Upper lobe of left lung (tissue), 6 donors: ENCODE results near the gene GPR25. TPM values are rescaled to one million over a fixed set of nuclear protein-coding genes. Genes with fewer than 3 reads are reported as not detected.

Source experiments
- ATAC-seq, 2 donors: fragments of 200-7000 bp; cut with Tn5 transposase; one replicate each; pipeline ENCODE4 v1.9.1; 2022; ENCODE audit warnings: mild to moderate bottlenecking in 2 of 2, moderate library complexity in 2 of 2; ENCODE audit not compliant: low FRiP score in 2 of 2
- DNase-seq, 2 donors: peaks; one replicate each; pipeline ENCODE4 v3.0.0-alpha.2; 2019 to 2020
- H3K27ac ChIP-seq, 4 donors: fragments of 200-600 bp; sonication (generic); one replicate each; pipeline ENCODE4 v1.5.1; 2016 to 2019
- H3K27me3 ChIP-seq, 4 donors: fragments of 200-600 bp; sonication (generic); one replicate each; pipeline ENCODE4 v1.5.1; 2017 to 2019
- H3K36me3 ChIP-seq, 4 donors: fragments of 200-600 bp; sonication (generic); one replicate each; pipeline ENCODE4 v1.5.1; 2016 to 2019
- H3K4me1 ChIP-seq, 4 donors: fragments of 200-600 bp; sonication (generic); one replicate each; pipeline ENCODE4 v1.5.1; 2018 to 2019
- H3K4me3 ChIP-seq, 4 donors: fragments of 200-600 bp; sonication (generic); one replicate each; pipeline ENCODE4 v1.5.1; 2017 to 2019; ENCODE audit warnings: mild to moderate bottlenecking in 2 of 4, moderate library complexity in 1 of 4
- H3K9me3 ChIP-seq, 4 donors: fragments of 200-600 bp; sonication (generic); one replicate each; pipeline ENCODE4 v1.5.1; 2018 to 2019
- CTCF ChIP-seq, 6 experiments: fragments of 450-650 bp in 4 of 6; fragments of 200-600 bp in 2 of 6; sonication (generic) in 2 of 6; IDR thresholded peaks; one replicate each; pipeline ENCODE4 v1.5.1; 2016 to 2019; ENCODE audit warnings: antibody characterized with exemption in 6 of 6
- EP300 ChIP-seq, 4 donors: sonication (generic); formaldehyde crosslinking; IDR thresholded peaks; one replicate each; pipeline ENCODE4 v1.5.1; 2017; ENCODE audit warnings: antibody characterized with exemption in 4 of 4, control low read depth in 2 of 4
- POLR2A ChIP-seq, 4 donors: fragments of 450-650 bp; IDR thresholded peaks; one replicate each; pipeline ENCODE4 v1.5.1; 2016 to 2017; ENCODE audit warnings: antibody characterized with exemption in 4 of 4, mild to moderate bottlenecking in 2 of 4
- POLR2AphosphoS5 ChIP-seq, 2 donors: sonication (generic); formaldehyde crosslinking; IDR thresholded peaks; one replicate each; pipeline ENCODE4 v1.5.1; 2017; ENCODE audit warnings: antibody characterized with exemption in 2 of 2
- WGBS, 2 donors: methylation state at CpG; one replicate each; pipeline ENCODE4 v1.1.5; 2017 to 2018; 5-methylcytosine and 5-hydroxymethylcytosine counted together
- total RNA-seq, 6 donors: library from RNA; depleted of rRNA in 4 of 6; stranded (reverse); fragments of >200 nt in 4 of 6; gene quantifications; one replicate each; pipeline versions ENCODE4 v1.1.0 to v1.2.1, GENCODE V29; 2016 to 2021
- donor health status: DM: no; HTN: no; CAD: no; lungs with moderate emphysema.
- donor health status: DM: no; HTN: yes; CAD: no; lungs with severe emphysema.

GPR25 gene
- total RNA-seq, 6 donors from 2014 or later: 0.49 to 0.74 (median 0.54) TPM; not detected in 3

DNA sequence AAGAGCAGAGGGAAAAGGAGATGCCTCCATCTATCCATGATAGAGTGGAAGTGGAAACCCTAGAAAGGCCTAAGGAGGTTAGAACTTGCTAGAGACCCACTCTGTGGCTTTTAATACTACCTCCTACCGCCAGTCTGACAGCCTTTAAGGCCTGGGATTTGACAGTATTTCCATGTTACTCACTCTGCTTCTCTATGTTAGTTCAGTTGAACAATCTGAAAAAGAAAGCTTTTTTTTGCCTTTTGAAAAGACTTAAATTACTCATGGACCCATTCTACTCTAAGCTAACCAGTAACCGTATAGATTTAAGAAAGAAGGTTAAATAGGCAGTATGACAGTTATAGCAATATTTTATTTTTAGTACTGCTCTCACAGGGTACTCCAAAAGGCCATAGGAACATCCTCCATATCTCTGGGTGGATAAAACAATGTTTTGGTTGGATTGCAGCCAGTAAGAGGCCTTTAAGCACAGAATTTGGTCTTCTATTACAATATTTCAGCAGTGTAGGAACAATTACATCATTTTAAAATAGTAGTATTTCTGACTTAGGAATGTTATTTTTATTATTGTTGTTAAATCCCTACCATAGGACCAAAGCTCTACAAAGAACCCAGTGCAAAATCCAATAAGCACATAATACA is 15.9 kb upstream of the GPR25 start:
- Histone ChIP-seq H3K9me3 (no peaks in the 10 kb centered on the region), H3K27me3 (no peaks in the 10 kb centered on the region), H3K4me1 (no peaks in the 10 kb centered on the region), H3K36me3 (peaks cover 11 to 56% (median 13%) of the 10 kb centered on the region in 4 donors), H3K27ac (no peak overlapping the region), H3K4me3 (no peak overlapping the region)
- WGBS, 2 donors: 89 to 92% methylated on average over 2 of the region's 2 CpGs
- ATAC-seq (no peak), DNase-seq (no peak)
- TF ChIP-seq POLR2AphosphoS5 (IDR thresholded peaks at IDR 0.05) (no peak), EP300 (IDR thresholded peaks at IDR 0.05) (no peak), POLR2A (IDR thresholded peaks at IDR 0.05) (no peak), CTCF (IDR thresholded peaks at IDR 0.05) (no peak)

- no peaks in the 10 kb centered on the region for H3K9me3 ChIP-seq
- peaks cover 11 to 56% (median 13%) of the 10 kb centered on the region in 4 donors for H3K36me3 ChIP-seq
- 61 to 63% methylated on average over 1 of the region's 1 CpG for WGBS, 2 donors
- H3K4me1 ChIP-seq: no peaks in the 10 kb centered on the region
- no peak overlapping the region for H3K4me3 ChIP-seq
- DNase-seq (no peak), ATAC-seq (no peak)
- TF ChIP-seq CTCF (IDR thresholded peaks at IDR 0.05) (no peak), POLR2AphosphoS5 (IDR thresholded peaks at IDR 0.05) (no peak), POLR2A (IDR thresholded peaks at IDR 0.05) (no peak), EP300 (IDR thresholded peaks at IDR 0.05) (no peak)
- H3K27me3 ChIP-seq: no peaks in the 10 kb centered on the region
- H3K27ac ChIP-seq: no peak overlapping the region
Observed at GRCh38 chr1:200857804-200858203, 15.0 kb upstream of the GPR25 start.

DNA sequence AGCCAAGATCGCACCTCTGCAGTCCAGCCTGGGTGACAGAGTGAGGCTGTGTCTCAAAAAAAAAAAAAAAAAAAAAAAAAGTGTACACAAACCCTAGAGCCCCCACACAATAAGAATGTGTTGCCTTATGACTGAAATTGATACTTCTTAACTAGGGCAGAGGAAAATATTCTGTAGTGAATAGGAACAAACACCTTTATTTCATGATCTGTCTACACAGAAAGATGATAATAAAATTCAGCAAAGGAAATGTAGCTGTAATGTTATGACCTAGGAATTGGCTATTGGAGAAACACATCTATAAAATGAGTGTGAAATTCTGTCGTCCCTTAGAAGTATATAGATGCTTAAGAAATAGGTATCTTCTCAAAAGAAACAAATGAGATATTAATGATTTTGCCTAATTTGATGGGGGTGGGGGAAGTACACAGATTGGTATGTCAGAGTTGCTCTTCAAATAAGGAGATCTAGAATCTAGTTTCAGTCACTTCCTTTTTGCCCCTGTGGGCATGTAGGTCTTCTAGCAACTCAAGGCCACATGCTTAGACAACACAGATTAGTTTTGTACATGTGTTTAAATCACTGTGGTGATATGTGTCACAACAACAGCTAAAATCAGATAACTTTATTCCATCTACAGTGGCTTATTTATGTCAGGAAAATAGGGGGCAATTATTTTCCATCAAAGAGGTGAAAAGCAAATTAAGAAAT is 10.7 kb upstream of the GPR25 start:
- ATAC-seq: no peak
- 83 to 84% methylated on average over 2 of the region's 2 CpGs for WGBS, 2 donors

GRCh38 chr1:200862713-200863415 is 9.9 kb upstream of the GPR25 start:
- H3K27me3 ChIP-seq: no peaks in the 10 kb centered on the region
- TF ChIP-seq POLR2A (IDR thresholded peaks at IDR 0.05) (no peak), EP300 (IDR thresholded peaks at IDR 0.05) (no peak), CTCF (IDR thresholded peaks at IDR 0.05) (no peak), POLR2AphosphoS5 (IDR thresholded peaks at IDR 0.05) (no peak)
- no peak overlapping the region for H3K27ac ChIP-seq
- H3K36me3 ChIP-seq: peaks cover 0 to 14% (median 2%) of the 10 kb centered on the region in 4 donors
- WGBS, 2 donors: 83 to 85% methylated on average over 9 of the region's 9 CpGs
- H3K4me1 ChIP-seq: no peaks in the 10 kb centered on the region
- H3K4me3 ChIP-seq: no peak overlapping the region
- H3K9me3 ChIP-seq: no peaks in the 10 kb centered on the region
- ATAC-seq: no peak
- no peak for DNase-seq

More for the DNA sequence above, 10.7 kb upstream of the GPR25 start:
- Histone ChIP-seq H3K4me3 (no peak overlapping the region), H3K27ac (no peak overlapping the region), H3K9me3 (no peaks in the 10 kb centered on the region), H3K4me1 (no peaks in the 10 kb centered on the region), H3K27me3 (no peaks in the 10 kb centered on the region), H3K36me3 (peaks cover 0 to 22% (median 4%) of the 10 kb centered on the region in 4 donors)
- no peak for DNase-seq
- no peak for TF ChIP-seq POLR2AphosphoS5 (IDR thresholded peaks at IDR 0.05)
- TF ChIP-seq POLR2A (IDR thresholded peaks at IDR 0.05): no peak
- no peak for TF ChIP-seq EP300 (IDR thresholded peaks at IDR 0.05)
- TF ChIP-seq CTCF (IDR thresholded peaks at IDR 0.05): no peak
